GM21528 (cell line): Measurements from ENCODE around the gene TARBP1.
A peak's percentile ranks its signal among the peaks of the same experiment; 100 is the strongest.

Experiments used
- ATAC-seq: cut with Tn5 transposase; IDR thresholded peaks from one replicate; pipeline ENCODE4 v1.9.1; 2021; ENCODE audit warnings: mild to moderate bottlenecking, moderate library complexity; ENCODE audit not compliant: unreplicated experiment, low FRiP score

Gene TARBP1

DNA sequence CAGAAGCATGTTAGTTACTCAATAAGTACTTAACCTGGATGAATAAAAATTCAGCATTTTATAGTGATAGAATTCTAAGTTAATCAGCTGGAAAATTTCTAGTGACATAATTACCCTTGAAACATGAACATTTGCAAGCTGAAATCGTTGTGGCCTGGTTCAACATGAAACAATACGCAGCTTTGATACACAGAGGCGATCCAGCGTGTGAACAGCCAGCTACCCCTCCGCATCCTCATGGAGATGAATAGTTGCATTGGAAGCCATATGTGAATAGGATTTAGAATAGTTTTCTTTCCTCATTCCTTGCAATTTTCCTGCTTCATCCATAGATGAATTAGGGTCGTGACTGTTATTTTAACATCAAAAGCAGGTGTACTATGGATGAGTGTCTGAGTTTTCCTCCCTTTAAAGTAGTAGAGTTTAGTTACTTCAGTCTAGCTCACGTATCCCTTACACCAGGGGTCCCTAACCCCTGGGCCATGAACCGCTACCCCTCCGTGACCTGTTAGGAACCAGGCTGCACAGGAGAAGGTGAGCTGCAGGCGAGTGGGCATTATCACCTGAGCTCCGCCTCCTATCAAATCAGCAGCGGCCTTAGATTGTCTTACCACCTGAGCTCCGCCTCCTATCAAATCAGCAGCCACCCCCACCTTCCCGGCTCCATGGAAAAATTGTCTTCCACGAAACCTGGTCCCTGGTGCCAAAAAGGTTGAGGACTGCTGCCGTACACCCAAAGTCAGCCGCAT is 6.2 kb upstream of the TARBP1 start:
- ATAC-seq: no peak

DNA sequence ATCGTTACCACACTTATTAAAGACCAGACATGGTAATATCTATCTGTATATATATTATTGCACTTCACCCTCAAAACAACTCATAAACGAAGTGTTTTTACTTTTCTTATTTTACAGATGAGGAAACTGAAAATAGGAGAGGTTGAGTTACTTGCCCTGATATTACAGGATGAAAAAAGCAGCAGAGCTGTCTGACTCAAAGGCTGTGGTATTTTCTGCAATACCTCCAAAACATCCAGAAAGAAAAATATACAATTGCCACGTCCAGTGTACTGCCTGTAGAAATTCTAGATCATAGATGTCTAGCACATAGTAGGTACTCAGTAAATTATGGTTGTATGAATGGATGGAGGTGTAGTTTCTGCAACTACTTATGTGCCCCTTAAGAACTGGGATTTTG is 5.2 kb upstream of the TARBP1 start:
- ATAC-seq: no peak

DNA sequence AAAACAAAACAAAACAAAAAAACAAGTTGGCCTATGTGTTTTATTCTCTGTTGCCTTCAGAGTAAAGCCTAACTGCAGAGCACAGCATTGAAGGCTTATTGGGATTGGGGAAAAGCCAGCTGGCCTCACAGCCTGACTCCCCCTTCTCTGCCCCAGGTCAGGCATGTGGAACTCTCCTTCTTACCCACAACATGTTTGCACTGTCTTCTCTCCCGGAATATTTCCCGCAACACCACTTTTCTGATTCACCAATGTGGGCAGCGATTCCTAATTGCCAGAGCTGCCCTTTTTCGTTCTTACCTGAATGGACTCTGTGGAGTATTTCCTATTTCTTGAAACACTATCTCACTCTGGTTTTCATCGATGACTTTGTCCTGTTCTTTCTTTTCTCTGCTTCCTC is 2.8 kb upstream of the TARBP1 start:
- ATAC-seq: no peak

DNA sequence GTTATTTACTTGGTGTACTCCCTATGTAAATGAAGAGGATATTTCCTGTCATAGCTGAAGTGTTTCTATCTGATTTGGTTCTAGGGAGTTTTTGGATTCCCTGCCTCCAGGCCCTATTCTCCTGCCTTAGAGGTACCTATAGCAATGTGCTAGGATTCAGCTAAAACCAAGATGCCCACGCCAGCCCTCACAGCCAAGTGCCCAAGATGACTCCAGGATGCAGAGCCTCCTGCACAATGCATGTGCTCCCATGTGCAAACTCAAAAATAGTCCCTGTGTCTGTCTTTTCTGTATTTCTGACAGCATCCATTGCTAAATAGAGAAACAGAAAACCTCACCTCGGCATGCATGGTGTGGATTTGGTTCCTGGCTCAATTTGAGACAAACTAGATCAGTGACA is 887 bp upstream of the TARBP1 start:
- ATAC-seq: no peak

DNA sequence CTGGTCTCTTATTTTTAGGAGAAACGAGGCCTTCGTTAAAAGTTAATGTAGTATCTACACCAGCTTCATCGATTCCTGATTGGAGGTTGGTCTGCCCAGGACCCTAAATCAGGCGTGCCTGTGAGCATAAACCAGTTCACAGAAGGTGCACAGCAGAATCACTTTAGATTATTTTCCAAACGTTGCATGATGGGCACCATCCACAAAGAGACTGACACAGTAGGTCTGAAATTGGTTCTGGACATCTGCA is 256 bp upstream of the TARBP1 start:
- no peak for ATAC-seq

DNA sequence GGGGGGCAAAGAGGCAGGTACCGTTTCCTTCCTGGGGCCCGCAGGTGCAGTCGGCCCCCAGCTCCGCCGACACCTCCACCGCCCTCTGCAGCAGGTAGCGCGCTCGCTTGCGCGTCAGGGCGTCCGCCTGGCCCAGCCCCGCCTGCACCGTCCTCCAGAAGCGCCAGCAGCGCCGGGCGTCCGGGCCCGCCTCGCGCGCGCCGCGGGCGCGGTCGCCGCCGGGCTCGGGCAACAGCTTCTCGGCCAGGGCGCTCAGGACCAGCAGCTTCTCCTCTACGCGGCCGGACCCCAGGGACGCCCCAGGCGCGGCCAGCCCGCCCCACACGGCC is 863 bp downstream of the TARBP1 start:
- peak; percentile 68 for ATAC-seq

DNA sequence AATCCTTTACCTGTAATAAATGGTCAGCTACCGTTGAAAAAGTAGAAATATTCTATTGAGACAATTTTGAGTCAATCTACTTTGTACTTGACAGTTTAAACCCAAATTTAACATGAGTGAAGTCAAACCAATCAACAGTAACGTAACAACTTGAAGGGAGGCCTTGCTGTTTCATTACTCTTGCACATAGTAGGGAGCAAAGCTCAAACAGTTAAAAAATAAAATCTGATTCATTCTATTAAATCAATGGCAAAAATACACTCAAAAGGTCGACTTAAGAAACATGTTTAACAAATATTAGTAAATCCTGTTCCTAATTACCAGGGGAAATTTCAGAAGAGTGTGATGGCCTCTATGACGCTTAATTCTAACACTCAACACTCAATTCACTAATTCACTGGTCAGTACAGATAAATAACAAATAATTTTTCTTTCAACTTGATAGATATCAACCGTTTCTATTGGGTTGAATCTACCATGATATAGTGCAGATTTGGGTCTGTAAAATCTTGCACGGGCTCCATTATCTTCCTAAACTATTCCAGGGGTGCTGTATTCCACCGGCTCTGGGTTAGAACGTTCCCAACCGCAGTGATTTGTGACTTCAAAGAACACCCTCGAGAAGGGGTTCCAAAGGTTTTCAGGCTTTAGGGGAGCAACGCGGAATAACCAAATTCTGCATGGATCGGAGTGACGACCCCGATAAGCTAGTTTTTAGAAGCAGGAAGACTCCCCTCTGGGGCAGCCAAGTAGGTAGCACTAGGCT is 1.4 kb downstream of the TARBP1 start:
- no peak for ATAC-seq

DNA sequence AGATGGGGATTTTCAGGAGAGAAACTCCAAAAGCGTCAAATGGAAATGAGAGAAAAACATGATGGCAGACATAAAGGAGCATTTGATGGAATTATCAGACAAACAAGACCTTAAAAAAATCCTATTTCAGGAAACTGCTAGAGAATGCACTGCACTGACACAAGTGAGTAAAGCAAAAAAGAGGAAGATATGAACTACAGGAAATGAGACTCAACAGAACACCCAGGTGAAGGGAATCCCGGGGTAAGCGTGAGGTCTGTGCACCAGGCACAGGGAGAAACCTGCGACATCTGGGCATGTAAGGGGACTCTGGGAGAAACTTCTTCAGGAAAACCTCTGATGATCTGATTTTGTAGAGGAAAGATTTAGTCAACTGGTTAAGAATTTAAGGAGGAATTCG is 2.8 kb downstream of the TARBP1 start:
- no peak for ATAC-seq

DNA sequence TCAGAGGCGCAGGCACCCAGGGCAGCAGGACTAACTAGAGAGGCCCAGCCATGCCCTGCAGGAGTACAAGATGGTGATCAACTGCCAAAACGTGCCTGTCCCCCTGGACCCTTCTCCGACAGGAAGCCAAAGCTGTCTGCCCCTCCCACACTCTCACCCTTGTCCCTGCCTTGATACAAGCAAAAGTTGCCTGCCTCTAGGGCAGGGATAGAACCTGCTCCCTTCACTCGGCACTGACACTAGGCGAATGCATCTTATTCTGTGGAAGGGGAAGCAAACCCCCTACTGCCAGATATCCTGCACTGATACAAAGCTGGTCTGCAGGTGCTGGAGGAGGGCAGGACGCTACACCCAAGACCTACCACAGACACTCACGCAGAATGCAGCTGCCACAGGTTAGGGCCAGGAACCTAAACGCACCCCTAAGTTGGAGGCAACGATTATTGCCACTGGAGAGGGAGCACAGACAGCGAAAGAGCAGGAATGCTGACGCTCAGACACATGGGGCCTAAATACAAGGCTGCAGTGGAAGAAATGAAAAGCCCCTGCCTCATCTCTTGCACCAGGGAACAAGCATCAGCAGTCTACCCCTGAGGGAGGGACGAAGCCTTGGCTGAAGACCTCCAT is 3.7 kb downstream of the TARBP1 start:
- no peak for ATAC-seq

DNA sequence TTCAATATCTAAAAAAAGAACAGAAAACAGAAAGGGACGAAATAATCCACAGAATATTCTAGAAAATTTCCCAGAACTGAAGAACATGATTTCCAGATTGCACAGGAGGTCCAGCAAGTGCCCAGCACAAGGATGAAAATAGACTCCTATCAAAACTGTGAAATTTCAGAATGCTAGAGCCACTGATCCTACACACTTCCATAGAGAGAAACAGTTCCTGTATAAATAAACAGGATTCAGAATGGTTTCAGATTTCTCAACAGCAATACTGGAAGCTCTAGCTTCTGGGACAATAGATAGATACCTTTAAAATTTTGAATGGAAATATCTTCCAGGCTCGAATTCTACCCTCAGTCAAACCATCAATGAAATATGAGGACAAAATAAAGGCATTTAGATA is 4.6 kb downstream of the TARBP1 start:
- no peak for ATAC-seq

DNA sequence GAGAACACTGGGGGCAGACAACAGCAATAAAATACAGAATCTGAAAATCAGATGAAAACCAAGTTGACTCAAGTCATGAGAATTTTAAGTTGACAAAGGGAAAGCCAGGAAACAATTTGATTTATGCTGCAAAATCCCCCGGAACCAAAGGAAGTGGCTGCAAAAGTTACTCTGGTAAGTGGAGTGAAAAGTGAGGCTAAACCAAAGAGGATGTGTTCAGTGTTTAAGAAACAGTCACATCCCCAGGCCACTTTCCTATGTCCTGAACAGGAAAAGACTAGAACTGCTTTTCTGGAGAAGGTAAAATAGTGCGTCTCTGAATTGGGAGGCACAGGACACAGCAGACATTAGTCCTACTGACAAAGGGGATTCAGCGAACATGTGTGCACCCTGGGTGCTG is 5.9 kb downstream of the TARBP1 start:
- ATAC-seq: no peak

DNA sequence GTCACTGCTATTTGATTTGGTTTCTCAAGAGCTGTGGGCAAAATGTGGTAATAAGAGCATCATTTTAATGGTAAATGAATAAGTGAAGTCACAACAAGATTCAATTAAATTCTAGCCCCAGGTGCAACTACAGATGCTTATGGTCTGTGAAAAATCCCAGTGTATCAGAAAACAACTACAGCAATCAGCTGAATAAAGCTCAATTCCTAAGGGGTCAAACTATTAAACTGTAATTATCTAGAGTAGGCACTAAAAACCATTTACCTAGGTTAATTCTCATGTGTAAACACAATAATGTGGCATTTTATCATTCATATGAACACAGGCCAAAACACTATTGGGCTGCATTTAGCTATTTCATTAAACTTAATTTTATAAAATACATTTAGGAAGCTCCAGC is 9.6 kb downstream of the TARBP1 start:
- no peak for ATAC-seq

DNA sequence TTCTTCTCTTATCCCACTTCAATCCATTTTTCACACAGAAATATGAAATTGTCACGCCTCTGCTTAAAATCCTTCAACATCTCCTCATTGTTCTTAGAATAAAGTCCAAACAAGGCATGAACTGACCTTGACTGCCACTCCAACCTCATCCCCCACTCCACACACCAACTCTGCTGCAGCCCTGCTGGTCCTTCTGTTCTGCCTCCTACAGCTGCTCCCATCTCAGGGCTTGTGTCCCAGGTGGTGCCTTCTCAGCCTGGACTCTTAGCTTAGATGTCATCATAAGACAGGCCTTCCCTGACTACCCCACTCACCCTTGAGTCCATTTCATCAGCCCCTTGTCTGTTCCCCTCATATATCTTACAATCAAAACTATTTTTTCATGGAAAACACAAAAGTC is 10.4 kb downstream of the TARBP1 start:
- ATAC-seq: no peak

DNA sequence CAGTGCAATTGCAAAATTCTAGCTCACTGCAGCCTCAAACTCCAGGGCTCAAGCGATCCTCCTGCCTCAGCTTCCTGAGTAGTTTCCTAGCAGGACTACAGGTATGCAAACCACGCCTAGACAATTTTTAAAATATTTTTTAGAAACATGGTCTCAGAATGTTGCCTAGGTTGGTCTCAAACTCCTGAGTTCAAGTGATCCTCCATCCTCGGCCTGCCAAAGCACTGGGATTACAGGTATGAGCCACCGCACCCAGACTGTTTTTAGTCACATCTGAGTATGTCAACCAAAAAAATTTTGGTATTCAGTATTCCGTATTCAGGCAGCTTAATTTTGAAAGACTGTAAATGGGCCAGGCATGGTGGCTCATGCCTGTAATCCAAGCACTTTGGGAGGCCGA is 11.2 kb downstream of the TARBP1 start:
- no peak for ATAC-seq

DNA sequence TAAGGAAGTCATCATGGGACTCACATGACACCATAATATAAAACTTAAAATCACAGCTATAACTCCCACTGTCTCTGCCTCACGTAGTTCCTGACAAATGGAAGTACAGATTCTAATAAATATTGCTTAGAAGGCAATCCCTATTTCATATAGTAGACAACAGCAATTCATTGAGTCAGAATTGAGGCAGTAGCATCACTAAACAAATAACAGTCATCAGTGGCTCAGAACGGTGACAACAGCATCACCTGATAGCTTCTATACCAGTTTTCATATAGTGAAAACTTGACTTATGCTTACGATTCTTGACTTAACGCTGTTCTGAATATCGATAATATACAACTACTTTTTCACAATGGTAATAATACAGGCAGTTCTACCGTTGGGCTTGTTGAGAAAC is 12.0 kb downstream of the TARBP1 start:
- ATAC-seq: no peak

DNA sequence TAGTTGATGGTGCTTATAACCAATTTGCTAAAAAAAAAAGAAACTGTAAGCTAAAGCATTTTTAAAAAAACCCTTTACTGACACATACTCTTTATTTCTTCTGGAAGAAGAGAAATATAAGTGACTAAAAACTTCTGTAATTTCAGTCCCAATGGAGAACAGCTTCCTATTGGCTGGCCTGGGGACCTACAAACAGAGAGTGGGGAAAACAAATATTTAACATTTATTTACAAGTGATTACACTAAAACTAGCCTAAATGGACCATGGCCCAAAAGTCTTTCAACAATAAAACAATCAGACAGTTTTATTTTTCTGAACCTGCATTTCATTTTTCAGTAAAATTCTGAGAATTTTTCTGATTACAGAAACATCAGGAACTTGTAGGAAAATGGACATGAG is 15.2 kb downstream of the TARBP1 start:
- no peak for ATAC-seq

DNA sequence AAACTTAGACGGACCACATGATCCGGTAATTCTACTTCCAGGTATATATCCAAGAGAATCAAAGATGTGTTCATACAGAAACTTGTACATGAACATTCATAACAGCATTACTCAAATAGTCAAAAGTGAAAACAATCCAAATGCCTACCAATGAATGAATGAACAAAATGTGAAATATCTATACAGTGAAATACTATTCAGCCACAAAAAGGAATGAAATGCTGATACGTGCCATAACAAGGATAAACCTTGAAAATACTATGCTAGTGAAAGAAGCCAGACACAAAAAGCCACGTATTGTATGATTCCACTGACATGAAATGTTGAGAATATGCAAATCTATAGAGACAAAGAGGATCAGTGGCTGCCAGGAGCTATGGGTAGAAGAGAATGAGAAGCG is 18.3 kb downstream of the TARBP1 start:
- no peak for ATAC-seq

DNA sequence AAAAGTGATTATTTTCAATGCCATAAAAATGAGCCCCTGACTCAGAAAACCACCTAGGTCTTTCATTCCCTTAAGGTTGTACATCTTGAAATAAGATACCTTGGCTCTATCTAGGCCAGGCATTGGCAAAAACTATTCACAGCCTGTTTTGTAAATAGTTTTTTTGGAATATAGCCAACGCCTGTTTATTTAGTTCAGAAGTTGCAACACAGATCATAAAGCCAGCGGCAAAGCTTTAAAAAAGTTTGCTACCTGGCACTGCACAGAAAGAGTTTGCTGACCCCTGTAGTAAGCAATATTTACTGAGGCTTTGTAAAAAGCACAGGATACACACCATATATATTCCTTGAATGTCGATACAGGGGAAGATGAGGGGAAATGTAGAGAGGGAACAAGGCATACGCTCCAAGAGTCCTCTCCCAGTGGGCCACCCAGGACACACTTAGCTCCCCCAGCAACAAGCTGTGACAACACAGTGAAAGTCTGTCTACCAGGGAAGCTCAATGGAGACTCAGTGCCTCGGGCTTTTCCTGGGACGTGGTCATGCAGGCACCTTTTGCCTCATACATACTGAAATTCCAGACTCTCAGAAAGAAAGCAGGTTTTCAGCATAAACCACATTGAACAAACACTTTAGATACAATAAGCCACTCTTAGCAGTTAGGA is 20.5 kb downstream of the TARBP1 start:
- no peak for ATAC-seq

DNA sequence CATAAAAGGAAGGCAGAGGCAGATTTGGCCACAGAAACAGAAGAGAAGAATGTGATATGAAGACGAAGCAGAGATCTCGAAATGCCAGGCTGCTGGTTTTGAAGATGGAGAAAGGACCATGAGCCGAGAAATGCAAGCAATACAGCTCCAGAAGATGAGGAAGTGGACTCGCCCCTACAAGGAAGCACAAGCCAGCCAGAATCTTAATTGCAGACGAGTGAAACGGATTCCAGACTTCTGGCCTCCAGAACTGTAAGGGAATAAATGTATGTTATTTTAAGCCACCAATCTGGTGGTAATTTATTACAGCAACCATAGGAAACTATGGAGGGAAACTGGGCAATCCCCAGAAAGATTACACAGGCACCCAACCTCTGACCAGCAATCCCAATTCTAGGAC is 24.1 kb downstream of the TARBP1 start:
- no peak for ATAC-seq

DNA sequence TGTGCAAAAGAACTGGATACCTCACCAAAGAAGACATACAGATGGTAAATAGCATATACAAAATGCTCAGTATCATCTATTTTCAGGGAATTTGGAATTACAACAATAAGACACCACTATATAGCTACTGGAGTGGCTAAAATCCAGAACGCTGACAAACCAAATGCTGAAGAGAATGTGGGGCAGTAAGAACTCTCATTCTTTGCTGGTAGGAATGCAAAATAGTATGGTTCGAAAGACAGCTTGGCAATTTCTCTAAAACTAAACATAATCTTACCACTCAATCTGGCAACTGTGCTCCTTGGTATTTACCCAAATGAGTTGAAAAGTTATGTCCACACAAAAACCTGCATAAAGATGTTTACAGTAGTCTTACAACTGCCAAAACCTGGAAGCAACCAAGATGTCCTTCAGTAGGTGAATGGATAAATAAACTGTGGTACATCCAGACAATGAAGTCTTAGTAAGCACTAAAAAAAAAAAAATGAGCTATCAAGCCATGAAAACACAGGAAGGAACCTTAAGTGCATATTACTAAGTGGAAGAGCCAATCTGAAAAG is 26.5 kb downstream of the TARBP1 start:
- no peak for ATAC-seq

DNA sequence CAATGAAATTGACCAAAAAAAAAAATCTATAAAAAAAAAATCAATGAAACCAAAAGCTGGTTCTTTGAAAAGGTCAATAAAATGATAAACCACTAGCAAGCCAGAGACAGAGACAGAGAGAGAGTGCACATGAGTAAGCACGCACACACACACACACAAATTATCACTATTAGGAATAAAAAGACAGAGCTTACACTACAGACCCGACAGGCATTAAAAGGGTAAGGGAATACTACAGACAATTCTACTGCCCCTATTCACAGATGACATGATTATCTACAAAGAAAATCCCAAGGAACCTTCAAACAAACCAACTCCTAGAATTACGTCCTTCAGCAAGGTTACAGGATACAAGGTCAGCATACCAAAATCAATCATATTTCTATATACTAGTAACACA is 38.6 kb downstream of the TARBP1 start:
- ATAC-seq: no peak
